ENCODE measurements around the gene CLIP3. TPM values are rescaled to one million over a fixed set of nuclear protein-coding genes. Genes with fewer than 3 reads are reported as not detected.

Gene CLIP3
- total and polyA plus RNA-seq, 2 of the 13 experiments (the other 11 are each of a cell fraction or from before 2014, with no cell fraction given), result 0.15 to 1.2 TPM

DNA sequence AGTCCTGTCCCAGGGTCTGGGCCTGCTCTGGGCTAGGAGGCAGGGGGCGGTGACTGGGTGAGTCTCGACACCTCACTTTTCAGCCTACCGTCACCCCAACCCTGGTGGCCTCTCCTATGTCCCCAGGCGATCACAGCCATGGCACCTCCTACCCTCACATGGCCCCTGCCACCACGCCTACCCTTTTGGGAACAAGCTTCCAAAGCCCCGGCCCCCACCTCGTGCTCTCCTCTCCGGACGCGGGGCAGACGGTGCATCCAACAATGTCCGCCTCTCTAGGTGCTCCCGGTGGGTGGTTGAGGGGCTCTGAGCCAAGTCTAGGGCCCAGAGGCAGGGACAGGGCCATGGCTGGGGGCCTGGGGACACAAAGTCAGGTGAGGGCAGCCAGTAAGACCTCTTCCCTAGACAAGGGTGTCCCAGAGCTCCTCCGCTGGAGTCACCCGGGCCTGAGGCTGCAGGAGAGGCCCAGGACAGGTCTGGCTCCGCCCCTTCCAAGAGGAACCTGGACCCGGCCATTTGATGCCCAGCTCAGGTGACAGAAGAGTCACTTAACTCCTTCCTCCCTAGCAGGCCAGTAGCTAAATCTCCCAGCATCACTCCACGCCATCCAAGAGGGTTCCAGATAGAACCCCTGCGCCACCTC lies 24.2 kb downstream of the CLIP3 start, which contains the start of gene SYNE4 (continued):
- TF ChIP-seq ELF3 (CRISPR knock-in tag; IDR thresholded peaks at IDR 0.05) (no peak), MEIS2 (CRISPR knock-in tag; IDR thresholded peaks at IDR 0.05) (peak; percentile 46; the same call in 1 of the 2 replicates), TAF1 (CRISPR knock-in tag; IDR thresholded peaks at IDR 0.05) (peak; percentile 86), FOSL2 (CRISPR knock-in tag; IDR thresholded peaks at IDR 0.05) (no peak; the same call in 1 of the 2 replicates), KDM2A (CRISPR knock-in tag; IDR thresholded peaks at IDR 0.05; ENCODE audit: borderline replicate concordance, low read depth) (peak; percentile 88), RFXAP (CRISPR knock-in tag; IDR thresholded peaks at IDR 0.05; ENCODE audit: borderline replicate concordance) (no peak), HOMEZ (CRISPR knock-in tag; IDR thresholded peaks at IDR 0.05; ENCODE audit: low read depth) (no peak), SP2 (CRISPR knock-in tag; IDR thresholded peaks at IDR 0.05) (no peak), SETDB1 (CRISPR knock-in tag; IDR thresholded peaks at IDR 0.05; ENCODE audit: borderline replicate concordance) (no peak), GFI1 (CRISPR knock-in tag; IDR thresholded peaks at IDR 0.05; ENCODE audit: borderline replicate concordance) (no peak), RERE (CRISPR knock-in tag; IDR thresholded peaks at IDR 0.05; ENCODE audit: low read depth) (no peak), KLF6 (CRISPR knock-in tag; IDR thresholded peaks at IDR 0.05) (peak; percentile 22; the same call in 1 of the 2 replicates)
- TF ChIP-seq, protein P1, sequence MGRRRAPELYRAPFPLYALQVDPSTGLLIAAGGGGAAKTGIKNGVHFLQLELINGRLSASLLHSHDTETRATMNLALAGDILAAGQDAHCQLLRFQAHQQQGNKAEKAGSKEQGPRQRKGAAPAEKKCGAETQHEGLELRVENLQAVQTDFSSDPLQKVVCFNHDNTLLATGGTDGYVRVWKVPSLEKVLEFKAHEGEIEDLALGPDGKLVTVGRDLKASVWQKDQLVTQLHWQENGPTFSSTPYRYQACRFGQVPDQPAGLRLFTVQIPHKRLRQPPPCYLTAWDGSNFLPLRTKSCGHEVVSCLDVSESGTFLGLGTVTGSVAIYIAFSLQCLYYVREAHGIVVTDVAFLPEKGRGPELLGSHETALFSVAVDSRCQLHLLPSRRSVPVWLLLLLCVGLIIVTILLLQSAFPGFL (CRISPR knock-in tag; IDR thresholded peaks at IDR 0.05), result no peak
- TF ChIP-seq, protein P2, sequence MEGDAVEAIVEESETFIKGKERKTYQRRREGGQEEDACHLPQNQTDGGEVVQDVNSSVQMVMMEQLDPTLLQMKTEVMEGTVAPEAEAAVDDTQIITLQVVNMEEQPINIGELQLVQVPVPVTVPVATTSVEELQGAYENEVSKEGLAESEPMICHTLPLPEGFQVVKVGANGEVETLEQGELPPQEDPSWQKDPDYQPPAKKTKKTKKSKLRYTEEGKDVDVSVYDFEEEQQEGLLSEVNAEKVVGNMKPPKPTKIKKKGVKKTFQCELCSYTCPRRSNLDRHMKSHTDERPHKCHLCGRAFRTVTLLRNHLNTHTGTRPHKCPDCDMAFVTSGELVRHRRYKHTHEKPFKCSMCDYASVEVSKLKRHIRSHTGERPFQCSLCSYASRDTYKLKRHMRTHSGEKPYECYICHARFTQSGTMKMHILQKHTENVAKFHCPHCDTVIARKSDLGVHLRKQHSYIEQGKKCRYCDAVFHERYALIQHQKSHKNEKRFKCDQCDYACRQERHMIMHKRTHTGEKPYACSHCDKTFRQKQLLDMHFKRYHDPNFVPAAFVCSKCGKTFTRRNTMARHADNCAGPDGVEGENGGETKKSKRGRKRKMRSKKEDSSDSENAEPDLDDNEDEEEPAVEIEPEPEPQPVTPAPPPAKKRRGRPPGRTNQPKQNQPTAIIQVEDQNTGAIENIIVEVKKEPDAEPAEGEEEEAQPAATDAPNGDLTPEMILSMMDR (CRISPR knock-in tag; IDR thresholded peaks at IDR 0.05), result peak; percentile 6

All from HepG2 (cell line).